ENCODE measurements around the gene SCN1B. TPM values are rescaled to one million over a fixed set of nuclear protein-coding genes. Genes with fewer than 3 reads are reported as not detected.

The SCN1B gene
- total RNA-seq, 1 donor from 2014 or later = 0.26 TPM

DNA sequence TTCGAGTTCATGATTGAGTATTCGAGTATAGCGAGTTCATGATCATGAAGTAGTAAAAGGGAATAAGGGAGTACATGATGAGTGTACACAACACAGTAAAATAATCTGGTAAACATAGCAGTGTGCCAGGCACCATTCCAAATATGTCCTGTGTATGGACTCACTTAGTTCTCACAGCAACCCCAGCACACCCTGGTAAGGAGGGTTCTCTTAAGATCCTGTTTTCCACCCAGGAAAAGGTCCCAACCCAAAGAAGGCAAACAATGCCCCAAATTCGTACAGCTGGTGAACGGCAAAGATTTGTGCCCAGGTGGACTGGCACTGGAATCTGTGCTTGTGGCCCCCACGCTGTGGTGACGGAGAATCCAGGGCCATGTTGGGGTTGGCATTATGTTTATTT, 32.7 kb downstream of the SCN1B start:
- H3K27me3 ChIP-seq (ENCODE audit: control insufficient read depth, insufficient read depth, low read length) = no peaks in the 10 kb centered on the region
- FAIRE-seq = no peak

DNA sequence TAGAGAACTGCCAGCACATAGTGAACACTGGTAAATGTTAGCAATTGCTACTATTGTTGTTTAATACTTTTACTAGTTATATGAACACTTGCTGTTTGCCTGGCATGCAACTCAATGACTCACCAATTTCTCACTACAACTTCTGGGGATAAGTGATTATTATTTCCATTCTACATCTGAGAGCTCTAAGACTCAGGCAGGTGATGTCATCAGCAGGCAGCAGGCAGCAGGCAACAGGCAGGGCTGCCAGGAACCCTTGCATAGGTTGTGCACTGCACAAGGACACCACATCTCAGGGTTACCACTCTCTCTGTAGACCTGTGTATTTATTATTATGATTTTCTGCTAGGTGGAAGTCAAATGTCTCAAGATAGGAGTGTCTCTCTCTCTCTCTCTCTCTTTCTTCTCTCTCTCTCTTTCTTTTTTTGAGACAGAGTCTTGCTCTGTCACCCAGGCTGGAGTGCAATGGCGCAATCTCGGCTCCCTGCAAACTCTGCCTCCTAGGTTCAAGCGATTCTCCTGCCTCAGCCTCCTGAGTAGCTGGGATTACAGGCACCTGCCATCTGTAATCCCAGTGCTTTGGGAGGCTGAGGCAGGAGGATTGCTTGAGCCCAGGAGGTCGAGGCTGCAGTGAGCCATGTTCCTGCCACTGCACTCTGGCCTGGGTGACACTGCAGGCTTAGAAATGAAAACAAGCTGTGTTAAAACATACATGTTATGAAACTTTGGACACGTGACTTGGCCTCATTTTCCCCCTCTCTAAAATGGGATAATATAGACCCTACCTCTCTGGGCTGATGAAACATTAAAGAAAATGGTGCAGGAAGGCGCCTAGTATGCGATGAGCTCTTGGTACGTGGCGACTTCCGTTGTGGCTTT, 33.9 kb downstream of the SCN1B start:
- Histone ChIP-seq H3K4me3 (ENCODE audit: low read depth, low read length) (no peak overlapping the region), H3K36me3 (ENCODE audit: control insufficient read depth, insufficient read depth, low read length) (no peaks in the 10 kb centered on the region), H3K27me3 (ENCODE audit: control insufficient read depth, insufficient read depth, low read length) (no peaks in the 10 kb centered on the region)
- TF ChIP-seq, protein P1, sequence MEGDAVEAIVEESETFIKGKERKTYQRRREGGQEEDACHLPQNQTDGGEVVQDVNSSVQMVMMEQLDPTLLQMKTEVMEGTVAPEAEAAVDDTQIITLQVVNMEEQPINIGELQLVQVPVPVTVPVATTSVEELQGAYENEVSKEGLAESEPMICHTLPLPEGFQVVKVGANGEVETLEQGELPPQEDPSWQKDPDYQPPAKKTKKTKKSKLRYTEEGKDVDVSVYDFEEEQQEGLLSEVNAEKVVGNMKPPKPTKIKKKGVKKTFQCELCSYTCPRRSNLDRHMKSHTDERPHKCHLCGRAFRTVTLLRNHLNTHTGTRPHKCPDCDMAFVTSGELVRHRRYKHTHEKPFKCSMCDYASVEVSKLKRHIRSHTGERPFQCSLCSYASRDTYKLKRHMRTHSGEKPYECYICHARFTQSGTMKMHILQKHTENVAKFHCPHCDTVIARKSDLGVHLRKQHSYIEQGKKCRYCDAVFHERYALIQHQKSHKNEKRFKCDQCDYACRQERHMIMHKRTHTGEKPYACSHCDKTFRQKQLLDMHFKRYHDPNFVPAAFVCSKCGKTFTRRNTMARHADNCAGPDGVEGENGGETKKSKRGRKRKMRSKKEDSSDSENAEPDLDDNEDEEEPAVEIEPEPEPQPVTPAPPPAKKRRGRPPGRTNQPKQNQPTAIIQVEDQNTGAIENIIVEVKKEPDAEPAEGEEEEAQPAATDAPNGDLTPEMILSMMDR (IDR thresholded peaks at IDR 0.05; ENCODE audit: insufficient read depth, low read length, severe bottlenecking) = no peak
- FAIRE-seq (no peak), DNase-seq (ENCODE audit: low read depth) (peak; percentile 89)

More for the DNA sequence above, 32.7 kb downstream of the SCN1B start:
- TF ChIP-seq, protein P1 (IDR thresholded peaks at IDR 0.05; ENCODE audit: insufficient read depth, low read length, severe bottlenecking) = no peak
- no peak for DNase-seq (ENCODE audit: low read depth)
- no peak overlapping the region for H3K4me3 ChIP-seq (ENCODE audit: low read depth, low read length)
- no peaks in the 10 kb centered on the region for H3K36me3 ChIP-seq (ENCODE audit: control insufficient read depth, insufficient read depth, low read length)

DNA sequence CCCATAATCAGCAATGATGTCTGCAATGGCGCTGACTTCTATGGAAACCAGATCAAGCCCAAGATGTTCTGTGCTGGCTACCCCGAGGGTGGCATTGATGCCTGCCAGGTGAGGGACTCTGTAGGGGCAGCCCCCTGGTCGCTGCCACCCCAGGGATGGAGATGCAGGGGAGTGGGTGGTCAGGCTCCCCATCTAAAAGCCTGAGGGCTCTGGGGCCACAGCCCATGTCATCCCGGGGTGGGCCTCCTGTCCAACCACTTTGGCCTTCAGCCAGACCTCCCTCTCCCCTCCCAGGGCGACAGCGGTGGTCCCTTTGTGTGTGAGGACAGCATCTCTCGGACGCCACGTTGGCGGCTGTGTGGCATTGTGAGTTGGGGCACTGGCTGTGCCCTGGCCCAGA, 35.3 kb downstream of the SCN1B start:
- DNase-seq (ENCODE audit: low read depth) (no peak), FAIRE-seq (no peak)
- Histone ChIP-seq H3K36me3 (ENCODE audit: control insufficient read depth, insufficient read depth, low read length) (no peaks in the 10 kb centered on the region), H3K4me3 (ENCODE audit: low read depth, low read length) (no peak overlapping the region), H3K27me3 (ENCODE audit: control insufficient read depth, insufficient read depth, low read length) (no peaks in the 10 kb centered on the region)
- TF ChIP-seq, protein P1 (IDR thresholded peaks at IDR 0.05; ENCODE audit: insufficient read depth, low read length, severe bottlenecking) = no peak

DNA sequence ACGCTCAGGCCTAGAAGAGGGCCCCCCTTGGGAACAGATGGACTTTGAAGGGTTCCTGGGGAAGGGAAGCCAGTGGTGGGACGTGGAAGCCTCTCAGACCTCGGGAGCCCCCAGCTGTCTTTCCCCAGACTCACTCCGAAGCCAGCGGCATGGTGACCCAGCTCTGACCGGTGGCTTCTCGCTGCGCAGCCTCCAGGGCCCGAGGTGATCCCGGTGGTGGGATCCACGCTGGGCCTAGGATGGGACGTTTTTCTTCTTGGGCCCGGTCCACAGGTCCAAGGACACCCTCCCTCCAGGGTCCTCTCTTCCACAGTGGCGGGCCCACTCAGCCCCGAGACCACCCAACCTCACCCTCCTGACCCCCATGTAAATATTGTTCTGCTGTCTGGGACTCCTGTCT, 35.9 kb downstream of the SCN1B start:
- Histone ChIP-seq H3K27me3 (ENCODE audit: control insufficient read depth, insufficient read depth, low read length) (no peaks in the 10 kb centered on the region), H3K36me3 (ENCODE audit: control insufficient read depth, insufficient read depth, low read length) (no peaks in the 10 kb centered on the region), H3K4me3 (ENCODE audit: low read depth, low read length) (no peak overlapping the region)
- no peak for FAIRE-seq
- TF ChIP-seq, protein P1 (IDR thresholded peaks at IDR 0.05; ENCODE audit: insufficient read depth, low read length, severe bottlenecking) = no peak
- DNase-seq (ENCODE audit: low read depth) = no peak

DNA sequence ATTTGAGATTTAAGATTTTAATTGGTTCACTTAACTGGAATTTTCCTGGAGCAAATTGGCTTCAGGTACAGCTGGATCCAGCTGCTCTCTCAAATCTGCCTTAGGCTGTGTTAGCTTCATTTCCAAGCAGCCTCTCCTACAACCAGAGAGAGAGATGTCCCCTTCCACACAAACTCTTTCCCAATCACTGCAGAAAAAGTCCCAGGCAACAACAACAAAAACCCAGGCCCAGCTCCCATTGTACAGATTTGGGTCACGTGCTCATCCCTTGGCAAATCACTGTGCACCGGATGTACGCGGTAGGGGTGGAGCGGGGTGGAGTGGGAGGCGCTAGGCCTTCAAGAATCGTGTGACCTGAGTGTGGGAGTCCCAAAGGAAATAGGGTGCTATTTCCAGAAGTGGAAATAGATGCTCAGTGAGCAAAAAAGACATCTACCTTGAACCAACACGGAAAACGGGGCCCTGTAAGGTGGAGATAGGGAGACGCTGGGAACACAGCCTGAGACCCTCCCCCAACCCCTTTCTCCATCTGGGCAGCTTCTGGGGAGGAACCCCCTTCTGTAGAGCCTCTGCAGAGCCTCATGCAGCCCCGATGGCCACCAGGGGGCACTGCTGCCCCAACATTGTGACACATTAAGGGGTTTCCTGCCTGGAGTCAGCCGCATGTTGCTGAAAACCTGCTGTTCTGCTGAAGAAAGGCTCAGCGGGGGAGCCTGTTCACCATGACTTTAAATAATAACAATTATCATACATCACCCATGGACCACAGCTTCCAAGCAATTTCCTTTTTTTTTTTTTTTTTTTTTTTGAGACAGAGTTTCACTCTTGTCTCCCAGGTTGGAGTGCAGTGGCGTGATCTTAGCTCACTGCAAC, 36.7 kb downstream of the SCN1B start:
- Histone ChIP-seq H3K36me3 (ENCODE audit: control insufficient read depth, insufficient read depth, low read length) (no peaks in the 10 kb centered on the region), H3K4me3 (ENCODE audit: low read depth, low read length) (no peak overlapping the region), H3K27me3 (ENCODE audit: control insufficient read depth, insufficient read depth, low read length) (no peaks in the 10 kb centered on the region)
- TF ChIP-seq, protein P1 (IDR thresholded peaks at IDR 0.05; ENCODE audit: insufficient read depth, low read length, severe bottlenecking) = peak; percentile 92
- FAIRE-seq (no peak), DNase-seq (ENCODE audit: low read depth) (peak; percentile 66)

Measured in bronchial epithelial cell (primary cell).